IMR-90 (cell line): ENCODE results near the gene SELENOO. TPM values are rescaled to one million over a fixed set of nuclear protein-coding genes. Genes with fewer than 3 reads are reported as not detected.

Experiments
- ATAC-seq: fragments of 200-7000 bp; cut with Tn5 transposase; 2 replicates; pipeline ENCODE4 v1.9.1; 2020; ENCODE audit warnings: low read depth, mild to moderate bottlenecking, moderate library complexity
- BruUV-seq: library from RNA; stranded (reverse); fragments of 400-500 nt; replicated peaks from 2 replicates; lab custom pipeline; 2021; lab: Mats Ljungman, UMichigan
- CTCF ChIA-PET: fragments of 300-600 bp; formaldehyde crosslinking; extraction: SDS; loops from one replicate; lab custom pipeline; 2021; ENCODE audit warnings: antibody characterized with exemption; lab: Yijun Ruan, JAX
- POLR2A ChIA-PET: fragments of 300-600 bp; sonication (Branson Sonifier 250); formaldehyde crosslinking; loops from one replicate; lab custom pipeline; 2022; ENCODE audit warnings: antibody characterized with exemption; ENCODE audit not compliant: unreplicated experiment; lab: Charles Lee
- DNase-seq: peaks from one replicate; pipeline ENCODE4 v3.0.0; 2013
- H2AFZ ChIP-seq: replicated peaks from 2 replicates; pipeline ENCODE3; 2013; ENCODE audit warnings: low read length, mild to moderate bottlenecking; ENCODE audit not compliant: poor library complexity
- H2AK5ac ChIP-seq: 2 replicates; pipeline ENCODE4 v1.6.1; 2013; ENCODE audit warnings: low read depth, low read length, inconsistent platforms
- H2AK9ac ChIP-seq: replicated peaks from 2 replicates; pipeline ENCODE3; 2013; ENCODE audit warnings: mild to moderate bottlenecking, low read depth, low read length, moderate library complexity; ENCODE audit not compliant: poor library complexity
- H2BK120ac ChIP-seq: 2 replicates; pipeline ENCODE4 v1.6.1; 2013; ENCODE audit warnings: low read depth, low read length, inconsistent platforms
- H2BK15ac ChIP-seq: 3 replicates; pipeline ENCODE4 v1.6.1; 2013; ENCODE audit warnings: low read depth, low read length, inconsistent platforms
- H2BK20ac ChIP-seq: 2 replicates; pipeline ENCODE4 v1.6.1; 2013; ENCODE audit warnings: low read depth, mild to moderate bottlenecking, inconsistent platforms, low read length, moderate library complexity
- H2BK5ac ChIP-seq: 2 replicates; pipeline ENCODE4 v1.6.1; 2013; ENCODE audit warnings: mild to moderate bottlenecking, low read depth, low read length, inconsistent platforms; ENCODE audit not compliant: poor library complexity, severe bottlenecking
- H3K14ac ChIP-seq: replicated peaks from 2 replicates; pipeline ENCODE4 v1.6.1; 2013; ENCODE audit warnings: low read depth, low read length, inconsistent platforms
- H3K18ac ChIP-seq: 2 replicates; pipeline ENCODE4 v1.6.1; 2013; ENCODE audit warnings: low read depth, low read length, control low read depth
- H3K23ac ChIP-seq: 2 replicates; pipeline ENCODE4 v1.6.1; 2013; ENCODE audit warnings: low read depth, low read length, inconsistent platforms
- H3K27ac ChIP-seq: 2 replicates; pipeline ENCODE4 v1.5.1; 2013; ENCODE audit warnings: mild to moderate bottlenecking, control low read depth, low read length; ENCODE audit not compliant: insufficient read depth
- H3K27me3 ChIP-seq: 2 replicates; pipeline ENCODE4 v1.6.1; 2013; ENCODE audit warnings: low read length; ENCODE audit not compliant: control insufficient read depth, insufficient read depth
- H3K36me3 ChIP-seq: 2 replicates; pipeline ENCODE4 v1.6.1; 2013; ENCODE audit warnings: low read length, mixed read lengths; ENCODE audit not compliant: control insufficient read depth, insufficient read depth
- H3K4ac ChIP-seq: 2 replicates; pipeline ENCODE4 v1.6.1; 2013; ENCODE audit warnings: low read depth, low read length, inconsistent platforms
- H3K4me1 ChIP-seq: 2 replicates; pipeline ENCODE4 v1.6.1; 2013; ENCODE audit warnings: low read length, mixed read lengths; ENCODE audit not compliant: control insufficient read depth, insufficient read depth
- H3K4me2 ChIP-seq: 2 replicates; pipeline ENCODE4 v1.6.1; 2013; ENCODE audit warnings: low read depth, mild to moderate bottlenecking, control low read depth, low read length, moderate library complexity
- H3K4me3 ChIP-seq: 2 replicates; pipeline ENCODE4 v1.5.1; 2013; ENCODE audit warnings: low read depth, mild to moderate bottlenecking, control low read depth, low read length, moderate library complexity; ENCODE audit not compliant: insufficient read depth
- H3K56ac ChIP-seq: 2 replicates; pipeline ENCODE4 v1.6.1; 2013; ENCODE audit warnings: low read length, inconsistent platforms; ENCODE audit not compliant: insufficient read depth; ENCODE audit errors: extremely low read depth
- H3K79me1 ChIP-seq, 2 experiments: 2 replicates each; pipeline ENCODE4 v1.6.1; 2013; ENCODE audit warnings: low read length in 2 of 2, inconsistent platforms in 1 of 2, low read depth in 1 of 2
- H3K9ac ChIP-seq: 2 replicates; pipeline ENCODE4 v1.6.1; 2013; ENCODE audit warnings: low read depth, low read length, control low read depth
- H3K9me1 ChIP-seq: 2 replicates; pipeline ENCODE4 v1.6.1; 2013; ENCODE audit warnings: low read length, inconsistent platforms; ENCODE audit not compliant: insufficient read depth
- H3K9me3 ChIP-seq: 2 replicates; pipeline ENCODE4 v1.6.1; 2013; ENCODE audit warnings: low read length; ENCODE audit not compliant: control insufficient read depth, insufficient read depth
- H4K20me1 ChIP-seq: 2 replicates; pipeline ENCODE4 v1.6.1; 2013; ENCODE audit warnings: low read length, inconsistent platforms; ENCODE audit not compliant: insufficient read depth
- H4K5ac ChIP-seq: 2 replicates; pipeline ENCODE4 v1.6.1; 2013; ENCODE audit warnings: mild to moderate bottlenecking, low read depth, low read length, control low read depth
- H4K8ac ChIP-seq, 2 experiments: 2 replicates each; pipeline ENCODE4 v1.6.1; 2013; ENCODE audit warnings: low read depth in 2 of 2, low read length in 2 of 2, control low read depth in 1 of 2, inconsistent platforms in 1 of 2
- H4K91ac ChIP-seq: 2 replicates; pipeline ENCODE4 v1.6.1; 2013; ENCODE audit warnings: low read depth, low read length, inconsistent platforms; ENCODE audit not compliant: insufficient read depth
- CHD1 ChIP-seq: IDR thresholded peaks from 2 replicates; pipeline ENCODE4 v1.6.1; 2012; ENCODE audit warnings: low read depth, low read length, improper control_type of control experiment
- FOS ChIP-seq: fragments of 150-350 bp; IDR thresholded peaks from 2 replicates; pipeline ENCODE4 v1.6.1; 2016; ENCODE audit warnings: low read depth, low read length
- MAZ ChIP-seq: IDR thresholded peaks from 2 replicates; pipeline ENCODE4 v1.6.1; 2012; ENCODE audit warnings: low read depth, mild to moderate bottlenecking, low read length, improper control_type of control experiment, moderate library complexity, borderline replicate concordance
- POLR2A ChIP-seq: IDR thresholded peaks from 2 replicates; pipeline ENCODE4 v1.6.1; 2012; ENCODE audit warnings: mild to moderate bottlenecking, low read depth, low read length
- RAD21 ChIP-seq: IDR thresholded peaks from 2 replicates; pipeline ENCODE4 v1.6.1; 2012; ENCODE audit warnings: low read length, improper control_type of control experiment
- WGBS, 2 experiments: methylation state at CpG; one replicate each; pipeline versions ENCODE4 v1.1.5 to v1.1.7; 2013; ENCODE audit warnings: missing lambda C conversion rate in 2 of 2; ENCODE audit not compliant: insufficient read length in 1 of 2; ENCODE audit errors: extremely low coverage in 2 of 2; 5-methylcytosine and 5-hydroxymethylcytosine counted together
- dilution Hi-C: fragments of 300-500 bp; cut with HindIII; formaldehyde crosslinking; loops from one replicate; pipeline ENCODE4 v1.14.3; 2018; ENCODE audit warnings: low sequenced_read_pairs; ENCODE audit not compliant: unreplicated experiment
- in situ Hi-C: fragments of 300-500 bp; cut with MboI; formaldehyde crosslinking; loops from 3 replicates; pipeline ENCODE4 v1.14.3; 2019; ENCODE audit warnings: low sequenced_read_pairs, inconsistent platforms, mixed read lengths
- intact Hi-C: fragments of 100-400 bp; cut with micrococcal nuclease; formaldehyde crosslinking; loops from 2 replicates; pipeline ENCODE4 v1.10.0; 2022
- polyA plus RNA-seq, 3 experiments: library from polyadenylated mRNA; depleted of rRNA; stranded (reverse); fragments of >200 nt; gene quantifications; 2 replicates each; pipeline ENCODE4 v1.2.3, GENCODE V29; 2012; ENCODE audit warnings: low replicate concordance in 1 of 3
- total RNA-seq: library from RNA; depleted of rRNA; stranded (reverse); fragments of >200 nt; gene quantifications from 2 replicates; pipeline ENCODE4 v1.2.3, GENCODE V29; 2012
- TF ChIP-seq, protein P1 (sequence below): conservative IDR thresholded peaks from 2 replicates; pipeline ENCODE4 v1.5.1; 2012; ENCODE audit warnings: mild to moderate bottlenecking, low read depth, low read length, improper control_type of control experiment

SELENOO gene
- total and polyA plus RNA-seq, 2 of the 4 experiments (the other 2 are of a cell fraction), result 10.4 to 21.4 TPM

DNA sequence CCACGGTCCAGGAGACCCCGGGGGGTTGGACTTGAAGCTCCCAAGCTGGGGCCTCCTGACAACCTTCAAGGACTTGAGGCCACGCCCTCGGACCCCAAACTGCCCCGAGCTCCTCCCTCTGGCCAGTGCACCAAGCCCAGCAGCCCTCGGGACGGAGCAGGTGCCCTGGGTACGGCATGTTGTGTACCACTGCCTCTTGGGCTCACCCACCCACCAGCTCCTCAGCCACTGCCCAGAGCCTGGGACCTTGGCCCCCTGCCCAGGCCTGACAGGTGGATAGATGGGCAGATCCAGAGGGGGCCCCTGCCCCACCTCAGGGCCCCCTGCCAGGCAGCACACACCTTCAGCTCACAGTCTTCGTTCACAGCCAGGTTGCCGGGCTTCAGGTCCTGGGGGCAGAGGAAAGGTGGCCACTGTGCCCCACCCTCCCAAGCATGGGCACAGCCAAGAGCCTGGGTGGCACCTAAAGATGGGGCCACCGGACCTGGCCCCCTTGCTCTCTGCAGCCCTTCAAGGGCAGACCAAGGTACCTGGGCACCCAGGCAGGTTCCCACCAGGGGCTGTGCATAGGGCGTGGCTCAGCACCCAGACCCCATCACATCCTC lies 55.5 kb downstream of the SELENOO start:
- Histone ChIP-seq H3K23ac (no peak overlapping the region), H3K4ac (no peak overlapping the region), H3K4me2 (no peak overlapping the region), H2AFZ (no peak overlapping the region), H3K27me3 (no peaks in the 10 kb centered on the region), H4K8ac (no peak overlapping the region), H3K9me3 (no peaks in the 10 kb centered on the region), H3K18ac (no peak overlapping the region), H3K56ac (no peak overlapping the region), H2BK15ac (no peak overlapping the region), H3K9ac (no peak overlapping the region), H3K4me3 (no peak overlapping the region), H4K91ac (no peak overlapping the region), H2AK5ac (no peak overlapping the region), H4K5ac (no peak overlapping the region), H2BK5ac (no peak overlapping the region), H3K9me1 (no peaks in the 10 kb centered on the region), H3K4me1 (peaks cover 9% of the 10 kb centered on the region), H2AK9ac (peak overlapping the region; percentile 24), H3K14ac (no peak overlapping the region), H4K20me1 (peaks cover 36% of the 10 kb centered on the region), H3K27ac (no peak overlapping the region), H2BK120ac (no peak overlapping the region), H3K79me1 (peaks cover 9 to 38% of the 10 kb centered on the region in 2 experiments; a peak in 3 of 4 replicates), H2BK20ac (no peak overlapping the region), H3K36me3 (peaks cover 35% of the 10 kb centered on the region; the same call in 1 of the 2 replicates)
- WGBS, 2 experiments, result no CpG with 5 or more reads among the region's 12 CpGs
- DNase-seq, result no peak
- POLR2A ChIA-PET, result no interaction called here
- intact Hi-C loops, result no loop called here
- ATAC-seq, result no peak
- in situ Hi-C loops, result no loop called here
- dilution Hi-C loops, result no loop called here
- CTCF ChIA-PET, result no interaction called here
- BruUV-seq, result no TSS peak
- TF ChIP-seq POLR2A, result no peak
- TF ChIP-seq RAD21, result no peak
- no peak for TF ChIP-seq CHD1
- TF ChIP-seq, protein P1, sequence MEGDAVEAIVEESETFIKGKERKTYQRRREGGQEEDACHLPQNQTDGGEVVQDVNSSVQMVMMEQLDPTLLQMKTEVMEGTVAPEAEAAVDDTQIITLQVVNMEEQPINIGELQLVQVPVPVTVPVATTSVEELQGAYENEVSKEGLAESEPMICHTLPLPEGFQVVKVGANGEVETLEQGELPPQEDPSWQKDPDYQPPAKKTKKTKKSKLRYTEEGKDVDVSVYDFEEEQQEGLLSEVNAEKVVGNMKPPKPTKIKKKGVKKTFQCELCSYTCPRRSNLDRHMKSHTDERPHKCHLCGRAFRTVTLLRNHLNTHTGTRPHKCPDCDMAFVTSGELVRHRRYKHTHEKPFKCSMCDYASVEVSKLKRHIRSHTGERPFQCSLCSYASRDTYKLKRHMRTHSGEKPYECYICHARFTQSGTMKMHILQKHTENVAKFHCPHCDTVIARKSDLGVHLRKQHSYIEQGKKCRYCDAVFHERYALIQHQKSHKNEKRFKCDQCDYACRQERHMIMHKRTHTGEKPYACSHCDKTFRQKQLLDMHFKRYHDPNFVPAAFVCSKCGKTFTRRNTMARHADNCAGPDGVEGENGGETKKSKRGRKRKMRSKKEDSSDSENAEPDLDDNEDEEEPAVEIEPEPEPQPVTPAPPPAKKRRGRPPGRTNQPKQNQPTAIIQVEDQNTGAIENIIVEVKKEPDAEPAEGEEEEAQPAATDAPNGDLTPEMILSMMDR, result no peak
- TF ChIP-seq MAZ, result no peak
- no peak for TF ChIP-seq FOS
